Stomach smooth muscle (tissue), 2 donors: Measurements from ENCODE around the gene PRMT7.
"Not testable (repeated sequence)": the region's sequence is repeated elsewhere in the genome, so short reads cannot be mapped to it uniquely, and the experiment has no call there.

Experiments
- H3K27ac ChIP-seq: one replicate; pipeline ENCODE4 v1.7.0; 2013; ENCODE audit warnings: mild to moderate bottlenecking, low read length, inconsistent platforms
- H3K27me3 ChIP-seq, 2 donors: one replicate each; pipeline ENCODE4 v1.7.0; 2013; ENCODE audit warnings: low read length in 2 of 2; ENCODE audit not compliant: insufficient read depth in 2 of 2, control insufficient read depth in 1 of 2
- H3K36me3 ChIP-seq, 2 donors: one replicate each; pipeline ENCODE4 v1.7.0; 2013; ENCODE audit warnings: low read length in 2 of 2; ENCODE audit not compliant: control insufficient read depth in 2 of 2, insufficient read depth in 2 of 2
- H3K4me1 ChIP-seq: one replicate; pipeline ENCODE4 v1.7.0; 2013; ENCODE audit warnings: low read length; ENCODE audit not compliant: control insufficient read depth, insufficient read depth
- H3K4me3 ChIP-seq, 2 donors: one replicate each; pipeline ENCODE4 v1.7.0; 2013; ENCODE audit warnings: low read length in 2 of 2
- H3K9ac ChIP-seq, 2 donors: one replicate each; pipeline ENCODE4 v1.7.0; 2013; ENCODE audit warnings: low read length in 2 of 2, mild to moderate bottlenecking in 1 of 2
- H3K9me3 ChIP-seq, 2 donors: one replicate each; pipeline ENCODE4 v1.7.0; 2013; ENCODE audit warnings: low read length in 2 of 2; ENCODE audit not compliant: control insufficient read depth in 2 of 2
- donor health status: healthy.
- donor health status: Pancreatic carcinoma.

PRMT7 gene

DNA sequence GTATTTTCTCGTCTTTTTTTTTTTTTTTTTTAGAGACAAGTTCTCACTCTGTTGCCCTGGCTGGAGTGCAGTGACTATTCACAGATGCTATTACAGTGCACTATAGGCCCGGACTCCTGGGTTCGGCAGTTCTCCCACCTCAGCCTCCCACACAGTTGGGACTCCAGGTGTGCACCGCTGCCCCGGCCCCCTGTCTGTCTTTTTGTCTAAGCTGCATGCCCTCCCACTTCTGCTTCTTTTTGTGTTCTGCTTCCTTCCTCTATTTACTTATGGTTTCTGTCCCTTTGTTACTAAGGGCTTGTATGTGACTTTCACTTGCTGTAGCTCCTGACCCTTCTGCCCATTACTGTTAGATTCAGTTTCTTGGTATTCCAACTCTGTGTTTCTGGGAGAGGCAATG is 26.0 kb upstream of the PRMT7 start:
- Histone ChIP-seq H3K27ac (no peak overlapping the region), H3K9me3 (no peaks in the 10 kb centered on the region), H3K36me3 (peaks cover 13 to 28% of the 10 kb centered on the region in 2 donors), H3K27me3 (no peaks in the 10 kb centered on the region), H3K9ac (no peak overlapping the region), H3K4me1 (peaks cover 19% of the 10 kb centered on the region), H3K4me3 (no peak overlapping the region)

DNA sequence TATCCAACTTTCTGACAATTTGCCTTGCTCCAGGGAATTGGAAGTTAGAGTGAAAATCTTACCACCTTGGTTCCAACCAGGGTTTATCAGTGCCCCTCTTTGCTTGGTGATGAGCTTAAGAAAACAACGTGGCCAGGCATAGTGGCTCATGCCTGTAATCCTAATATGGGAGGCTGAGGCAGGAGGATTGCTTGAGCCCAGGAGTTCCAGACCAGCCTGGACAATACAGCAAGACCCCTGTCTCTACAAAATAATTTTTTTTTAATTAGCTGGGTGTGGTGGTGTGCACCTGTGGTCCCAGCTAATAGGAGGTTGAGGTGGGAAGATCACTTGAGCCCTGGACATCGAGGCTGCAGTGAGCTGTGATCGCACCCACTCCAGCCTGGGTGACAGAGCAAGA is 25.1 kb upstream of the PRMT7 start:
- Histone ChIP-seq H3K9ac (no peak overlapping the region), H3K9me3 (no peaks in the 10 kb centered on the region), H3K36me3 (peaks cover 16 to 29% of the 10 kb centered on the region in 2 donors), H3K27me3 (no peaks in the 10 kb centered on the region), H3K27ac (no peak overlapping the region), H3K4me1 (peaks cover 19% of the 10 kb centered on the region), H3K4me3 (no peak overlapping the region)

DNA sequence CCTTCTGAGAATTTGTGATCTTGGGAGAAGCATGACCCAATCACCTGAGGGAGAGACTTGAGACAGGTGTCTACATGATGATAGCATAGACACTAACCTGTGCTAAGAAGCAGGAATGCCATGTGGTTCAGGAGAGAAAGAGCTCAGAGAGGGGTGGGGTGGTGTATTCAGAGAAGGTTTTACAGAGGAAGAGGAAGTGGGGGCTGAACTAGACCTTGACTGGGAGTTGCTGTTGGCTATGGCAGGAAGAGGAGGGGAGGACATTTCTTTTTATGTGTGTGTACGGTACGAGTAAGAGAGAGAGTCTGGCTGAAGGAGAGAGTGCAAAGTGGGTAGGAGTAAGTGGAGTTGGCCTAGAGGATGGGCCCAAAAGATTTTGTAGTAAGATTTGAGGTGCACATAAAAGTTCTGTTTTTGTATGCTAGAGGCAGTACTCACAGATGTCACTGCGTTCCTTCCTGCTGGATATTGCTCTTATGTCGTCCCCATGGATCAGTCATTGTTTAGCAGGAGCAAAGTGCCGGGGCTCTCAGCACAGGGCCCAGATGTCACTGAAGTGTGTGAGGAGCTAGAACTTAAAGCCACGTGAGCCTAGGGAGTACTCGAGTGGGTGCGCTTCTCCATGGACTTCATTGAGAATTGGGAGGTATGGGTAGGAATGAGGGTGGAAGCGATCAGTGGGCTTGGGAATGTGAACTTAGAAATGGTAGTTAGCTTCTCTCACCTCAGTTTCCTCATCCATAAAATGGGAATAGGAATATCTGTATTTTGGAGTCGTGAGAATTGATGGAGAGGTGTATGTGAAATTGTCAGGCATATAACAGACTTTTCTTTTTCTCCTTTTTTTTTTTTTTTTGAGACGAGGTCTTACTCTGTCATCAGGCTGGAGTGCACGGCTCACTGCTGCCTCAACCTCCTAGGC is 24.4 kb upstream of the PRMT7 start:
- H3K27ac ChIP-seq = no peak overlapping the region
- no peak overlapping the region for H3K4me3 ChIP-seq
- no peak overlapping the region for H3K9ac ChIP-seq
- H3K4me1 ChIP-seq = peaks cover 19% of the 10 kb centered on the region
- peaks cover 21 to 36% of the 10 kb centered on the region in 2 donors for H3K36me3 ChIP-seq
- H3K27me3 ChIP-seq = no peaks in the 10 kb centered on the region
- H3K9me3 ChIP-seq = no peaks in the 10 kb centered on the region

DNA sequence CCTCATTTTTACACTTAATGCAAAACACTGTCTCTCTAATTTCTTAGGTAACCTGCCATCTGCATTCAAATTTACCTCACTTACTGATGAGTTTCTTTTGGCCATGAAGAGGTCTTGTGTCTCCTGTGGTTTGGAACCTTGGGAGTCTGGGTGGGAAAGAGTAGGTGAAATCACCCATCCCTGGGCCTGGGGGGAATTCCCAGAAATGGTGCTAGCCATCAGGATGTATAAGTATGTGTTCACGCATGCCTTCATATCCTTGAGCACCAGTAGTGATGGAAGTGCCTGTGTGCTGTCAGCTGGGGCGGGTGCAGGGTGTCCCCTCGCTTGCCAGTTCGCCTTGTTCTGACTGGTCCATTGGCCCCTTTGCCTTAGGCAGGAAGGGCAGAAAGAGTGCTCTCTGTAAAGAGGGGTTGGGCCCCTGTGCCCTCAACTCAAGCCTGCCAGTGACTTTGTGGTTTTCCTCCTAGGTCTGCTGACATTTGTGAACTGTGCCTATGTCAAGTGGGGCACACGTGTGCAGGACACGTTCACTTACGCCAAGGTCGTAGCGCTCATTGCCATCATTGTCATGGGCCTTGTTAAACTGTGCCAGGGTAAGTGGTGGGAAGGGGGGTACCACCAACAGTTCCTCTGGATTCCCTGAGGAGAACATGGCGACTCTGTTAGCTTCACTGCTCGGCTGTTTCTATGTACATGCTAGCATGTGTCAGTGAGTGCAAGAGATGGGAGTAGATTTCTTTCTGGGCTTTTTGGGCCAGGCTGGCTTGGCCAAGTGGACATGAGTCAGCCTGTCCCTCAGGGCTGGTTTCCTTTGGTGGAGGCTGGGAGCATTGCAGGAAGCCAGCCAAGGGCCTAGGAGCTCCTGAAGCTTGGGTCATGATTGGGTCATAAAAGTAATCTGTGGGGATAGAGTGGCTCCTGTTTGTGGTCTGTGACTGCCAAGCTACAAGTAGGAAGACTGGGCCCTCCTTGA is 23.3 kb upstream of the PRMT7 start:
- no peak overlapping the region for H3K27ac ChIP-seq
- no peaks in the 10 kb centered on the region for H3K27me3 ChIP-seq
- H3K36me3 ChIP-seq = peaks cover 28 to 41% of the 10 kb centered on the region in 2 donors
- H3K9me3 ChIP-seq = no peaks in the 10 kb centered on the region
- no peak overlapping the region for H3K4me3 ChIP-seq
- H3K4me1 ChIP-seq = peaks cover 19% of the 10 kb centered on the region
- H3K9ac ChIP-seq = no peak overlapping the region

DNA sequence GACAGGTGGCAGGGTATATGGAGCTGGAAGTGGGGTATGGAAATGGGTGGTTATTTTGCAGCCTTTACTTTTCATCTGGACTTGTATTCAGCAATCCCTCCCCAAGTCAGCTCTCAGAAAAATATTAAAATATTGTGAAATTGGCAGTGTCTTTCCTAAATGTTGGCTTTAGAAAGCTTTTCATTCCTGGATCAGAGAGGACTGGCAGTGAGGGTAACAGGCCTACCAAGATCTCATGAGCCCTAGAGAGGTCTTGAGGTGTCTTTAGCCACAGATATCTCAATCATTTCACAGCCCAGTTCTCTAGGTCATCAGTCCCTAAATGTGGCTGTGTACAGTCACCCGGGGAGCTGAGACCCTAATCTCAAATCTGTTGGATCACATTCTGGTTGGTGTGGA is 22.6 kb upstream of the PRMT7 start:
- no peak overlapping the region for H3K27ac ChIP-seq
- peaks cover 28 to 40% of the 10 kb centered on the region in 2 donors for H3K36me3 ChIP-seq
- no peak overlapping the region for H3K9ac ChIP-seq

DNA sequence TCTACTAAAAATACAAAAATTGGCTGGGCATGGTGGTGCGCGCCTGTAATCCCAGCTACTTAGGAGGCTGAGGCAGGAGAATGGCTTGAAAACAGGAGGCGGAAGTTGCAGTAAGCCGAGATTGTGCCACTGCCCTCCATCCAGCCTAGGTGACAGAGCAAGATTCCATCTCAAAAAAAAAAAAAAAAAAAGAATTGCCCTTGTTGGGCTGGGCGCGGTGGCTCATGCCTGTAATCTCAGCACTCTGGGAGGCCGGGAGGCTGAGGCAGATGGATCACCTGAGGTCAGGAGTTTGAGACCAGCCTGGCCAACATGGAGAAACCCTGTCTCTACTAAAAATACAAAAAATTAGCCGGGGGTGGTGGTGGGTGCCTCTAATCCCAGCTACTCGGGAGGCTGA is 22.0 kb upstream of the PRMT7 start:
- not testable (repeated sequence) for H3K9me3 ChIP-seq, H3K27me3 ChIP-seq, H3K4me3 ChIP-seq, H3K9ac ChIP-seq, H3K27ac ChIP-seq
- Histone ChIP-seq H3K36me3 (peaks cover 28 to 41% of the 10 kb centered on the region in 2 donors), H3K4me1 (peaks cover 19% of the 10 kb centered on the region)

More for the DNA sequence above, 22.6 kb upstream of the PRMT7 start:
- H3K4me1 ChIP-seq = peaks cover 19% of the 10 kb centered on the region
- H3K27me3 ChIP-seq = no peaks in the 10 kb centered on the region
- no peak overlapping the region for H3K4me3 ChIP-seq
- H3K9me3 ChIP-seq = no peaks in the 10 kb centered on the region

DNA sequence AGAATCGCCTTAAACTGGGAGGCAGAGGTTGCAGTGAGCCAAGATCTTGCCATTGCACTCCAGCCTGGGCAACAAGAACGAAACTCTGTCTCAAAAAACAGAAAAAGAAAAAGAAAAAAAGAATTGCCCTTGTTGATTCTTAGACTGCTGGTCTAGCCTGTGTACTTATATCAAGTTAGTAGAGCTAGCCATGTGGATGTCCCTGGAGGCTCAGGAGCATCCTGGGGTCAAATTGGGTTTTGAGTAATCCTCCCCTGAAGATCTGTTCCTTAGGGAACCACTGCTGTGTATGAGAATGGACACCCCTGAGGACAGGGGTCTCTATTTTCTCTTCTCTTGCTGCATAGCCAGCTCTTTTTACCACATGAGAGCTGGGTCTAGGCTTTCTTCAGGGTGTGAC is 21.6 kb upstream of the PRMT7 start:
- Histone ChIP-seq H3K27ac (no peak overlapping the region), H3K36me3 (peaks cover 28 to 44% of the 10 kb centered on the region in 2 donors), H3K27me3 (no peaks in the 10 kb centered on the region), H3K9ac (no peak overlapping the region), H3K9me3 (no peaks in the 10 kb centered on the region), H3K4me1 (peaks cover 19% of the 10 kb centered on the region), H3K4me3 (no peak overlapping the region)

DNA sequence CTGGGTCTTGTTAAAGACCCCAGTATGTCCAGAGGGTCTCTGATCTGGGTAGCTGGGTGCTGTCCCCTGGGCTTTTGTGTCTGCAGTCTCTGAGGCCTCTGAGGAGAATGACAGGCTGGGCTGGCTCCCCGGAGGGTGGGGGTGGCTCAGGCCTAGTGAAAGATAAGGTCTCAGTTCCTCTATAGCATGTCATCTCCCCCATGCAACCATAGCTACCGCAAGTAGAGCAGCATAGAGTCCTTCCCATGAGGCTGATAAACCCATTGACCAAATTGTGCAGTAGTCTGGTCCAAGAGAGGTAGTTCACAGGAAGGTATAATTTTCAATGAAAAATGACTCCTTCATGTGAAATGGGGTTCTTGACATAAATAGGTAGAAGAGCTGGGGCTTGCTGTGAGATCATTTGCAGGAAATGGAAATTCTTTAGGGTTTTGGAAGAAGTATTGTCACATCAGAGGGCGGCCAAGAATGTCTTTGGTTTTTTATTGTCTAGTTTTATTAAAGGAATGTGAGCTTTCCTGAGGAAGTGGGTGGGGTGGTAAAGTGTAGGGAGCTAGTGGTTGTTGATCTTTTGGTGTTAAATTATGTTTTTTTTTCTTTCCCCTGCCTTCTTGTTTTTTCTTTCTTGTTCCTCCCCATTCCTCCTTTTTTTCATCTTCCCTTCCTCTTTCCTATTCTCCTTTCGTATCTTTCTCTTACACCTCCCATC is 21.0 kb upstream of the PRMT7 start:
- H3K27ac ChIP-seq = no peak overlapping the region
- H3K9ac ChIP-seq = no peak overlapping the region
- peaks cover 19% of the 10 kb centered on the region for H3K4me1 ChIP-seq
- no peak overlapping the region for H3K4me3 ChIP-seq
- H3K36me3 ChIP-seq = peaks cover 28 to 46% of the 10 kb centered on the region in 2 donors
- no peaks in the 10 kb centered on the region for H3K9me3 ChIP-seq
- H3K27me3 ChIP-seq = no peaks in the 10 kb centered on the region

DNA sequence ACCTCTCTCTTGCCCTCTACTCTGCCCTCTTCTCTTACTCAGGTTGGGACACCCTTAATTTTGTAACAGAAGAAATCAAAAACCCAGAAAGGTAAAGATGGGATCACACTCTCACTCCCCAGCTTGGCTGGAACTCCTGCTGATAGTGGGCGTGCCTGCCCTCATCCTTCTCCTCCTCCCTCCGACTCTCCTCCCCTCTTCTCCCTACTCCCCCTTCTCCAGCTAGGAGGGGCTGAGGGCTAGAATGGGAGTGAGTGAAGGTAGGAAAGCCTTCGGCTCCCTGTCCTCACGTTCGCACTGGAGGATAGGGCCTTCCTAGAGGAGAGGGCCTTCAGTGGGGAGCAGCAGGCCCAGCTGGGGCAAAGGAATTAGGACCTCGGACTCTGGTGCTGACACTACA is 20.4 kb upstream of the PRMT7 start:
- Histone ChIP-seq H3K4me3 (no peak overlapping the region), H3K4me1 (peaks cover 13% of the 10 kb centered on the region), H3K27ac (no peak overlapping the region), H3K27me3 (no peaks in the 10 kb centered on the region), H3K9me3 (no peaks in the 10 kb centered on the region), H3K9ac (no peak overlapping the region), H3K36me3 (peaks cover 28 to 46% of the 10 kb centered on the region in 2 donors)

DNA sequence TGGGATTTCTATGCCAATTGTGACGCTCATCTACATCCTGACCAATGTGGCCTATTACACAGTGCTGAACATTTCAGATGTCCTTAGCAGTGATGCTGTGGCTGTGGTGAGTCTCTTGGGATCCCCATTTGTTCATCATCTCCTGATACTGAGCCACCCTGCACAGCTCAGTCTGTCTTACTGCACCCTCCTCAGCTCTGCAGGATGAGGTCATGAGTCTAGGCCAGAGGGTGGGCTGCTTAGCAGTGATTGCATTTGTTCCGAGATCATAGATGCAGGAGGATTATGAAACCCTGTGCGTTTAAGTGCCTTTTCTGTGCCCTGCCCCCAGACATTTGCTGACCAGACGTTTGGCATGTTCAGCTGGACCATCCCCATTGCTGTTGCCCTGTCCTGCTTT is 19.6 kb upstream of the PRMT7 start:
- H3K9me3 ChIP-seq = no peaks in the 10 kb centered on the region
- no peak overlapping the region for H3K27ac ChIP-seq
- H3K9ac ChIP-seq = no peak overlapping the region
- peaks cover 10% of the 10 kb centered on the region for H3K4me1 ChIP-seq
- H3K4me3 ChIP-seq = no peak overlapping the region
- H3K36me3 ChIP-seq = peaks cover 35 to 47% of the 10 kb centered on the region in 2 donors
- no peaks in the 10 kb centered on the region for H3K27me3 ChIP-seq
